Right ventricle myocardium superior (tissue), 1 donor: Measurements from ENCODE around the gene TOMM7. TPM values are rescaled to one million over a fixed set of nuclear protein-coding genes. Genes with fewer than 3 reads are reported as not detected.

Experiments used
- total RNA-seq: library from RNA; stranded (reverse); fragmentation: NEBNext Ultra II Directional; extraction: Animal tissue kit (Norgen Biotek cat#: 25700); gene quantifications from one replicate; pipeline ENCODE4 v1.2.1, GENCODE V29; 2021
- donor health status: DM: no; HTN: yes; CAD: no; lungs with severe emphysema.

The TOMM7 gene
- total RNA-seq, 1 donor from 2014 or later = 634 TPM

Other genes starting within 250 kb of the TOMM7 start
- 1.0 TPM for gene IL6, start 95.6 kb downstream of the TOMM7 start, total RNA-seq
- gene HYCC1, start 191.3 kb upstream of the TOMM7 start, total RNA-seq = 35.0 TPM